C4-2B (cell line): ENCODE results near the gene GYS1.

Experiments
- ZFX ChIP-seq: fragments of 450-650 bp; IDR thresholded peaks from 2 replicates; pipeline ENCODE4 v1.6.1; 2017
- TF ChIP-seq, protein P1 (sequence below): fragments of 450-650 bp; conservative IDR thresholded peaks from 2 replicates; pipeline ENCODE4 v1.5.1; 2017; ENCODE audit warnings: mild to moderate bottlenecking

DNA sequence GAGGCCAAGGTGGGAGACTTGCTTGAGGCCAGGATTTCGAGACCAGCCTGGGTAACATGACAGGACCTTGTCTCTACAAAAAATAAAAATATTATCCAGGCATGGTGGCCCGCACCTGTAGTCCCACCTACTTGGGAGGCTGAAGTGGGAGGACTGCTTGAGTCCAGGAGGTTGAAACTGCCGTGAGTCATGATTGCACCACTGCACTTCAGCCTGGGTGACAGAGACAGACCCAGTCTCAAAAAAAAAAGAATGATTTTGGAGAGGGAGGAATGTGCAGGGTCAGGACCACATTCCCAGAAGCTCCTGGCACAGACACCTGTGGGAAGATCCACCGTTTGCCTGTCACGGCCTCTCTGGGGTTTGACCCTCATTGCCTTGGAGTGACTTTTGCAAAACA, 47.7 kb downstream of the GYS1 start:
- TF ChIP-seq, protein P1, sequence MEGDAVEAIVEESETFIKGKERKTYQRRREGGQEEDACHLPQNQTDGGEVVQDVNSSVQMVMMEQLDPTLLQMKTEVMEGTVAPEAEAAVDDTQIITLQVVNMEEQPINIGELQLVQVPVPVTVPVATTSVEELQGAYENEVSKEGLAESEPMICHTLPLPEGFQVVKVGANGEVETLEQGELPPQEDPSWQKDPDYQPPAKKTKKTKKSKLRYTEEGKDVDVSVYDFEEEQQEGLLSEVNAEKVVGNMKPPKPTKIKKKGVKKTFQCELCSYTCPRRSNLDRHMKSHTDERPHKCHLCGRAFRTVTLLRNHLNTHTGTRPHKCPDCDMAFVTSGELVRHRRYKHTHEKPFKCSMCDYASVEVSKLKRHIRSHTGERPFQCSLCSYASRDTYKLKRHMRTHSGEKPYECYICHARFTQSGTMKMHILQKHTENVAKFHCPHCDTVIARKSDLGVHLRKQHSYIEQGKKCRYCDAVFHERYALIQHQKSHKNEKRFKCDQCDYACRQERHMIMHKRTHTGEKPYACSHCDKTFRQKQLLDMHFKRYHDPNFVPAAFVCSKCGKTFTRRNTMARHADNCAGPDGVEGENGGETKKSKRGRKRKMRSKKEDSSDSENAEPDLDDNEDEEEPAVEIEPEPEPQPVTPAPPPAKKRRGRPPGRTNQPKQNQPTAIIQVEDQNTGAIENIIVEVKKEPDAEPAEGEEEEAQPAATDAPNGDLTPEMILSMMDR: no peak
- no peak for TF ChIP-seq ZFX
